GM19463 (cell line): ENCODE results near the gene ATP5F1E.
"Not testable (repeated sequence)": the region's sequence is repeated elsewhere in the genome, so short reads cannot be mapped to it uniquely, and the experiment has no call there.

Source experiments
- ATAC-seq: cut with Tn5 transposase; IDR thresholded peaks from one replicate; pipeline ENCODE4 v1.9.1; 2021; ENCODE audit warnings: mild to moderate bottlenecking, moderate library complexity; ENCODE audit not compliant: unreplicated experiment

ATP5F1E gene

GRCh38 chr20:59022754-59023153 lies 9.4 kb downstream of the ATP5F1E start:
- ATAC-seq = no peak

- no peak for ATAC-seq
These were observed 11.1 kb downstream of the ATP5F1E start for GRCh38 chr20:59020938-59021551.

GRCh38 chr20:59019217-59019616 lies 12.9 kb downstream of the ATP5F1E start, which contains the start of gene TUBB1:
TSS of gene TUBB1 (plus strand) at chr20:59019429. CDS start at chr20:59019523, 94 bp downstream.
- ATAC-seq = no peak

GRCh38 chr20:59018817-59019216 lies 13.3 kb downstream of the ATP5F1E start:
- ATAC-seq = no peak

GRCh38 chr20:59017493-59018231 lies 14.5 kb downstream of the ATP5F1E start:
- ATAC-seq = no peak

GRCh38 chr20:59016795-59017492 lies 15.2 kb downstream of the ATP5F1E start:
- ATAC-seq = no peak

GRCh38 chr20:59015812-59016711 lies 16.1 kb downstream of the ATP5F1E start:
- ATAC-seq = no peak

- ATAC-seq = no peak
These were observed 16.7 kb downstream of the ATP5F1E start for GRCh38 chr20:59015411-59015810.

- no peak for ATAC-seq
These were observed 17.3 kb downstream of the ATP5F1E start for GRCh38 chr20:59014680-59015389.

GRCh38 chr20:59013959-59014608 lies 18.1 kb downstream of the ATP5F1E start:
- no peak for ATAC-seq

- ATAC-seq = no peak
These were observed 18.8 kb downstream of the ATP5F1E start for GRCh38 chr20:59013031-59013951.

GRCh38 chr20:59011874-59012157 lies 20.3 kb downstream of the ATP5F1E start:
- ATAC-seq = not testable (repeated sequence)

GRCh38 chr20:59010995-59011873 lies 20.9 kb downstream of the ATP5F1E start:
- no peak for ATAC-seq

- ATAC-seq = no peak
These were observed 21.7 kb downstream of the ATP5F1E start for GRCh38 chr20:59010321-59010994.

GRCh38 chr20:59008715-59009336 lies 23.3 kb downstream of the ATP5F1E start:
- ATAC-seq = no peak

GRCh38 chr20:59007665-59008511 lies 24.2 kb downstream of the ATP5F1E start:
- ATAC-seq = peak; percentile 27
